ENCODE data around the gene STON2.
"Not testable (repeated sequence)": the region's sequence is repeated elsewhere in the genome, so short reads cannot be mapped to it uniquely, and the experiment has no call there.

Gene STON2, protein sequence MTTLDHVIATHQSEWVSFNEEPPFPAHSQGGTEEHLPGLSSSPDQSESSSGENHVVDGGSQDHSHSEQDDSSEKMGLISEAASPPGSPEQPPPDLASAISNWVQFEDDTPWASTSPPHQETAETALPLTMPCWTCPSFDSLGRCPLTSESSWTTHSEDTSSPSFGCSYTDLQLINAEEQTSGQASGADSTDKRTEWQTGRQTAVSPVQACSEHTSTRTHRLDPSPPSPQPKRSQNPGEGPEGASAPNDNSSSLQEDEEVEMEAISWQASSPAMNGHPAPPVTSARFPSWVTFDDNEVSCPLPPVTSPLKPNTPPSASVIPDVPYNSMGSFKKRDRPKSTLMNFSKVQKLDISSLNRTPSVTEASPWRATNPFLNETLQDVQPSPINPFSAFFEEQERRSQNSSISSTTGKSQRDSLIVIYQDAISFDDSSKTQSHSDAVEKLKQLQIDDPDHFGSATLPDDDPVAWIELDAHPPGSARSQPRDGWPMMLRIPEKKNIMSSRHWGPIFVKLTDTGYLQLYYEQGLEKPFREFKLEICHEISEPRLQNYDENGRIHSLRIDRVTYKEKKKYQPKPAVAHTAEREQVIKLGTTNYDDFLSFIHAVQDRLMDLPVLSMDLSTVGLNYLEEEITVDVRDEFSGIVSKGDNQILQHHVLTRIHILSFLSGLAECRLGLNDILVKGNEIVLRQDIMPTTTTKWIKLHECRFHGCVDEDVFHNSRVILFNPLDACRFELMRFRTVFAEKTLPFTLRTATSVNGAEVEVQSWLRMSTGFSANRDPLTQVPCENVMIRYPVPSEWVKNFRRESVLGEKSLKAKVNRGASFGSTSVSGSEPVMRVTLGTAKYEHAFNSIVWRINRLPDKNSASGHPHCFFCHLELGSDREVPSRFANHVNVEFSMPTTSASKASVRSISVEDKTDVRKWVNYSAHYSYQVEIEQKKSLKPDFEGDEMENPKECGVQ

DNA sequence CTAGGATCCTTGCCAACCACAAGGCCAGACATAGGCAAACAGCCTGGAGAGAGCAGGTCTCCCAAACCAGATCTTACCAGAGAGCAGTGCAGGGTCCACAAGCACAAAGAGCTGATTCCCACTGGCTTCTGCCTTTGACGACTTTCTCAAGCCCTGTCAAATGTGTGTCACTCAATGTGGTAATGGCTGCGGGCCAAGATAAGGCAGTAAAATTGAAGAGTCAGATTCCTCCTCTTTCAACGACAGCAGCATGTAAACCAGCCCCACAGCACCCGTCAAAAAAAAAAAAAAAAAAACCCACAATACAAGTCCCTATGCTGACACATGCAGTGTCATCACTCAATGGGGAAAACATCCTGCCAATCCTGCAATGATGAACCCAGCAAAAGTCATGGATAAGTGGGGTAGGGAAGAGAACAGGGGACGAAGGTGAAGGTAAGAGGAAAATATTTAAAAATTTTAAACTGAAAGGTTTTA is at the start of gene STON2:
Gene STON2 (minus strand): TSS at position 123 of the 477 bp plus-strand sequence. CDS start 1,942 bp downstream, outside the sequence.
- DNase-seq = no peak

DNA sequence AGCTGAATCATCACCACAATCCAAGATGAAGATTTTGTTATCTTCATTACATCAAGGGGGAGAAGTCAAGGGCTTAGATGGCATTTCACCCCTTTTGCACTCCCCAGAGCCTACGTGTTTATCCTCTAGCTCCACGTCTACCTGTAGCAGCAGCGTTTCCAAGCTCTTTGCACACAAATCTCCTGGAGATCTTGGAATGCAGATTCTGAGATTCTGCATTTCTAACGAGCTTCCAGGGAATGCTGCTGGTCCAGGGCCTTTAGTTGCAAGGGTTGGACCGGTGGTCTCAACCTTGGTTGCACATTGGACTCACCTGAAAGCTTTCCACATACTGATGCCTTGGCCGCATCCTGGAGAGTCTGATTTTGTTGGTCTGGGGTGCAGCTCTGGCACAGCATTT is 49.5 kb upstream of the STON2 start:
- no peak for DNase-seq

DNA sequence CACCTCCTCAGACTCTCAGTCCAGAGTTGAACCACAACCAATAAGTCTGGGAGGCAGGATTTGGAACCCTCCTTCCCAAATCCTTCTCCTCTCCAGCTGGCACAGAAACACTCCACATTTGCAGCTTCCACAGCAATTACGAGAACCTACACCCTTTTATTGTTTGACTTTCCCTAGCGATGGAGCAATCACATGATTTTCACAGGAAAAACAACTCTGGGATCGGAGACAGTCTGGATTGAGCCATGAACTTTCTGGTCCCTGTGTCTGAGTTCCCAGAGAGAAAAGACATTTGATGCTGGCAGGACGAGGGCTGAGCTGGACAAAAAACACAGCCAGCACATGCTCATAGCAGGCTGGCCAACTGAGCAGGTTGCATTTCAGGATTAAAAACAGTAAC is 49.0 kb upstream of the STON2 start:
- no peak for DNase-seq

DNA sequence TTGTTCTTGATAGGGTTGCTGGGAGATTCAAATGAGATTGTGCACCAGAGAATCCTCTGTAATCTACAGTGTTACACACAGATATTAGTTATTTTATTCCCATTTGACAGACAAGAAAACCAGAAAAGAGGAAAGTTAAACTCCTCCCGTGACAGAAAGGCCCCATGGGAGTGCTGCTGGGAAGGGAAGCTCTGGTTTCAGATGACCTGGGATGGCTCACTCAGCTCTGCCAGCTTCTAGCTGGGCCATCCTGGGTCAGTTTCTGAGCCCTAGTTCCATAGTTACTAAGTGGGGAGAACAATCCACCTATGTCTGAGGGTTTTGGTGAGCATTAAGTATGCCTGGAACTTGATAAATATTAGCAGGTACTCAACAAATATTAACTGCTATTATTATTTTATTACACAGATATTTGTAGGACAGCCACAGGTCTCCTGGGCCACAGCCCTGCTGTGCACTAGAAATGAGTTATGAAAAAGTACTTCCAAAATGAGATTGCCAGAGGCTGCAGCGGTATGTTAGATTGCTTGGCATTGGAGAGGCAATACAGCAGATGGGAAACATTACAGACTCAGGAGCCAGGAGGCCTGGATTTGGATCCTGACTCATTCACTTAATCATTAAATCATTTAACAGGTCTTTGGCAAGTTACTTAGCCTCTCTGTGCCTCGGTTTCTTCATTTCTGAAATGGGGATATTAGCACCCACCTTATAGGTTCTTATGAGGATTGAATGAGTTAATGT is 47.1 kb upstream of the STON2 start:
- DNase-seq = no peak

DNA sequence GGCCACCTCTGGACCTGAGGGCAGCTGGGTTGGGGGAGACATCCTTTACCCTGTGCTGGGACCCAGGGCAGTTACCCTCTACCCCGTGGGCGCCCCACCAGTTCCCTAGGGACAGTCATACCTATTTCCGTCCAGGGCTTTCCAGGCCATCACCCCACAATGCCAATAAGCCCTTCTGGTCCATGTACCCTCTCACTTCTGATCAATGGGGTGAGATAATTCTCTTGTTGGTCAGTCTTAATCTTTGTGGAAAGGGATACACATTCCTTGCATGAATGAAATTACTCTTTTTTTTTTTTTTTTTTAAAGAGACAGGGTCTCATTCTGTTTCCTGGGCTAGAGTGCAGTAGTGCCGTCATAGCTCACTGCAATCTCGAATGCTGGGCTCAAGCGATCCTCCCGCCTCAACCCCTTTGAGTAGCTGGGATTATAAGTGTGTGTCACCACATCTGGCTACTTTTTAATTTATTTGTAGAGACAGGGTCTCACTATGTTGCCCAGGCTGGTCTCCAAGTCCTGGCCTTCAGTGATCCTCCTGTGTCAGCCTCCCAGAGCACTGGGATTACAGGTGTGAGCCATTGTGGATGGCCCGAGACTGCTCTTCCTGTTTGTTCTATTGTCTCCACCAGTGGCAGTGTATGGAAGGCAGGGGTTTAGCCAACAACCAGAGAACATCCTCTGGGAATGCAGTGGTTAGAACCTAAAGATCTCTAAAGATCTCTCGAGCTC is 46.3 kb upstream of the STON2 start:
- no peak for DNase-seq

DNA sequence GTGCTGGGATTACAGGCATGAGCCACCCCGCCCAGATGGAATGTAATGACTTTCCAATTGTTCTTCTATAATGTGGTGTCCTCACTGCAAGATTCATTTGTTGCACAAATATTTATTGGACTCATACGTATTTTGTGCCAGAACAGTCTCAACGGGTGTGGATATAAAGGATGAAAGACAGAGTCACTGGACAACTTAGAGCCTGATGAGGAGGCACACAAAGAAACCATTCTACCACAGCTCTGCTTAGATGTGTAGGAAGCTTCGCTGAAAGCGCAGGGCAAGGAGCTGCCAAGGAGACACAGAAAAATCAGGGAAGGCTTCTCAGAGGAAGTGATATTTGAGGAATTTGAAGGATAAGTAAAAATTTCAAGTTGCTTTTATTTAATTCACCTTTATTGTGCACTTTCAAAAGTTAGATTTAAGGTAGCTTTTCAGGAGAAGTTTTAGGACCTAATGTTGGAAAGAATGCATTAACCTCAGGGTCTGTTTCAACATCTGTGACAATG is 41.6 kb upstream of the STON2 start:
- no peak for DNase-seq

DNA sequence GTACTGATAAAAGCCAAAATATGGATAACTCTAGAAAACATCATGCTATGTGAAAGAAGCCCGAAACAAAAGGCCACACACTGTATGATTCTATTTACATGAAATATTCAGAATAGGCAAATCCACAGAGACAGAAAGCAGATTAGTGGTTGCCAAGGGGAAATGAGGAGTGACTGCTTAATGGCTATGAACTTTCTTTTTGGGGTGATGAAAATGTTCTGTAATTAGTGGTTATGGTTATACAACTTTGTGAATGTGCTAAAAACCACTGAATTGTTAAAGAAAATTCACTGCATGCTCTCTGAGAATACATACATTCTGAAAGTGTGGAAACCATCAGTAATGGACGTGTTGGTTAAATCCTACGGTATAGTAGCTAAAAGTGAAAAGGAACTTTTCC is 39.9 kb upstream of the STON2 start:
- DNase-seq = no peak

DNA sequence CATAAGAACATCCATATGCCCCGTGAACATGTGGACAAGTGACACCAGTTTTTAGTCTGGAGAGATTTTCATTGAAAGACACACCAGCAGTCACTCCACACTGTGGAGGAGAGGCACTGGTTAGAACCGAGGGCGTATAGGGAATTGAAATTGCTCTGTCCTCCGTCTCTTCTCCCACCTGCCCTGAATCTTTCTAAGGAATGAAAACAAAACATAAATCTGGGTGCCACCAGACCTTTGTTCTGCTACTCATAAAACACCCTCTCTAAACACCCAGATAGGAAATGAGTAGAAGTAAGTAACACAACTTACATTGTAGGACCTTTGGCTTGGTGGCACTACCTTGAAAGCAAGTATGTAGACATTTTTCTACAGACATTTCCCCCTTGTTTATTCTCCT is 37.1 kb upstream of the STON2 start:
- DNase-seq = no peak

DNA sequence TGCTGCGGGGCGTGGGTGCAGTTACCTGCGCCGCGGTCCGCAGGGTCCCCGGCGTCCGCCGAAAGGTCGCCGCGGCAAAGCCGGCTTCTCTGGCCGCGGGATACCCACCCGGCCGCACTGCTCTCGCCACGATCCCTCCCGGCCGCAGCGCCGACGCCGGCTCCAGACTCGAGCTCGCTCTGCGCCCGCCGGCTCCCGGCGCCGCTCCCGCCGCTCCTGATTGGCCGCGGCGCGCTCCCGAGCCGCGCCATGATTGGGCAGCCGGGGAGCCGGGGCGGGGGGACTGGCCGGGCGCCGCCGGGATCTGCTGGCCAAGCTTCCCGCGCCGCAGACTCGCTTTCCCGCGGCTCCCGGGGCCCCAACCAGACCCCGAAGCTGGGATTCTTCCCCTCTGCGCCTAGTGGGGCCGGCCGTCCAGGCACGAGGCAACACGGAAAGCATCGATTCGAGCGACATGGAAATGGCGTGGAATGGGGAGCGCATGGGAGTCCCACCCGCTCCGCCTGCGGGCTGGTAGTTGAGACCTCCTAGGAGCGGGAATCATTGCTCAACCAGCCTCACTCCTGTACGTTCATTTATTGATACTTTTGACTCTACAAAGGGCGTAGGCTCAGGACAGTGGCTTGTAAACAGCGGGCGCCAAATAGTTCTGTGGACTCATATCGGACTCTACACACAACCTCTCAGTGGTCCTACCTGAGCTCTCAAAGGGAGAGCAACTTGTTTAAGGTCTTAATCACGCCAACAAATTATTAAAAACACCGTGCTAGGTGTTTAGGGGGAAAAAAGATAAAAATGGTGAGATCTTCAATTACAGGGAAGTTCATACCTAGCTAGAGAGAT is 36.4 kb upstream of the STON2 start:
- peak; percentile 32 for DNase-seq

DNA sequence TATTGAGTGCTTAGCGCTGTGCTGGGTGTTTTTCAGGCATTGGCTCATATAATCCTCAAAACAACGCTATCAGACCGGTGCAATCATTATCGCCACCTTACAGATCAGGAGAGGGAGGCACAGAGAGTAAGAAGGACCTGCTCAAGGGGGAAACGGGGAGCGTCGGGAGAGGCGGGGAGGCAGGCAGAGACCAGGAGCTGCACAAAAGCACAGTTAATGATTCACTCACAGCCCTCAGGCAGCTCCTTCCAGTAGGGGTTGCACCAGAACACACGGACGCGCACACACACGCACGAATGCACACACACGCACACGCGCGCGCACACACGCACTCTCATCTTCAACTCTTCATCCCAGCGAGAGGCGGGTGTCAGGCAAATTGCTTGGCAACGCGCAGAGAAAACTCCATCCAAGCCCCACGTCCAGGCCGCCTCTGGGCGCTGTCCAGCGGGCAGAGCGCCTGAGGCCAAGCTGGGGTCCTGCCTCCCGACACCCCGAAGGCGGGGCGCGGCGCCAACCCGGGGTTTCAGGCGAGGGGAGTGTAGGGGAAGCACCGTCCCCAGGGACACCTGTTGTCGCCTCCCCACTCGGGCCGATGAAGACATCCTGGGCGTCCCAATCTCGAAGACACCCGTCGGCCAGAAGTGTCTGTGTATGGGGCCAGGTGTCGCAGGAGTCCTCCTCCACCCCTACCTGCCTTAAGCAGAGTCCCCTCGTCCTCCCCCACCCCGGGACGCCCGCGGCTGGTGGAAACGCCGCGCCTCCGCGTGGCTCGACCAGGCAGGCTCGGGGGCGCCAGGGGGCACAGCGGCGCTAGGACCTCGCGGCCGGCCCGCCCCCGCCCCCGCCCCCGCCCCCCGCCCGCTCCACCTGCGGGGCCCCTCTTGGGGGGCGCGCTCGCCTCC is 35.5 kb upstream of the STON2 start:
- peak; percentile 43 for DNase-seq

DNA sequence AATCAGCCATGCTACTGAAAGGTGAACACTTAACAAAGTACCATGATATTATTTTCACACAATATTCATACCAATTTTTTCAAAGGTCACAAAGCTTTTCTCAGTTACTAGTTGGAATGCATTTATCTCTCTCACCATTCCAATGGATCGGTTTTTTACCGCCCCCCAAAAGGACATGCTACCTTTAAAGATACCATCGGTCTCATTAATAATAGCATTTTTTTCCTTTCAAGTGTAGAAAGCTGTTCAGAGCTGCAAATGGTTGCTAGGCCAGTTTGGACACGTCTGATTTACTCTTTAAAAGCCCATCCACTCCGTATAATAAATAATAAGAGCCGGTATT is 34.9 kb upstream of the STON2 start:
- DNase-seq = no peak

DNA sequence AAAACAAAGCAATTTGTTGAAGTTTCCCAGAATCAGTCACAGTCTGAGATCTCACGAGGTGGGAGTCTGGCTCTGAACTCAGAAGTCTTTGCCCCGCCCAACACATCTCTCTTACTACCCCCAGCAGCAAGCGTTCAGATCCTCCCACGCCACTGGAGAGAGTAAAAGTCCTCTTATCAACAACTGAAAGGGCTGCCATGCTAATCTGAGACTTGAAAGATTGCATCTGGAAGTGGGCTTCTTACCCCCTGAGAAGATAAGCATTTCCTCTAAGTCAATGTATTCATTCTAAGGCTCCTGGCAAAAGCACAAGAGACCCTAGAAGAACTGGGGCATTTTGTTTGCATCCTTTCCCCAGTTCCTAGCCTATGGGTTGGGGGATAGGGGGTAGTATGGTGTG is 34.1 kb upstream of the STON2 start:
- DNase-seq = no peak

DNA sequence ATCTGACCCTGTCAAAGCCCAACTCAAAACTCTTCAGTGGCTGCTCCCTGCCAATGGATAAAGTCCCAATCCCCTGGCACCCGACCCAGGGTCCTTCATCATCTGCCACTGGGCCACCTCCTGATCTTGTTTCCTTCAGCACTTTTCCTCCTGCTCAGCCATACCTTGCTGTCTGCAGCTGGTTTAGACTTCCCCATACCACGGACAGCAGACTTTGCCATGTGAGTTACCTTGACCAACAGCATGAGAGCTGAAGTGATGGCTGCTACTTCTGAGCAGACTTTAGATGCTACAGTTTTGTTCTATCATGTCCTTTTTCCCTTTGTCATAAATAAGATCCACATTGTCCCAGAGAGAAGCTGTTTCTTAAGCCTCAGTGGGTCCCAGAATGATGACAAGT is 33.3 kb upstream of the STON2 start:
- no peak for DNase-seq

DNA sequence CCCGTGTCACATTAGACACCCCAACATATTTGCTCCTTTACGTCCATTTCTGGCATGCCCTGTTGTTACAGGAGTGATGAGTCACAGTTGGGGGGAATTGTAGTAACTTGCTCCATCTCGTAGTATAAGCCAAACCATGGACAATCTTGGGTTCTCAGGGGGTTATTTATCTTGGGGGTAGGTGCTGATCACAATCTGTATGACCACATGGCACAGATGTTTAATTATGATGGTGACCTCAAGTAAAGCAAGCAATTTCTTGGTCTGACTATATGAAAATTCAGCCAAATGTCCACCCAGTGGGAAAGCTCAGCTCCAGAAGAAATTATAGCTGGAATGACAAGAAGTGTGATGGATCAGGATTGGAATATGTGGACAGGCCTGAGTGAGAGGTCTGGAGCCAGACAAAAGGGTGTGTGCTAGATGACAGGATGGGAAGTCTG is 32.1 kb upstream of the STON2 start:
- no peak for DNase-seq

DNA sequence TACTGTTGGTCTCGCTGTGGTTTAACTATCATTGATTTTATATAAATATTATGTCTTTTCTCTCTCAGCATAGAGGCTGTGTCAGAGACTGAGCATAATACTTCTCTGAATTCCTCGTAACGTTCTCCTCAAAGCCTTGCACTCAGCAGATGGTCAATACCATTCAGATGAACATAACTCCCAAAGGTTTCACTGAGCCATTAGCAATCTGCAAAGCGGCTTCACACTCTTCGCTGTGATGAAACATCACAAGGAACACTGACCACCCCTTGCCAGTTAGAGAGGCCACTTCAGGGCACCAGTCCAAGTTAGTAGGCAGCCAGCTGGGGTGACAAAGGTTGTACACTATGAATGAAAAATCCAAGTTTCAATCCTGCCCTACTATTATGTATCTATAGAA is 30.1 kb upstream of the STON2 start:
- DNase-seq = no peak

DNA sequence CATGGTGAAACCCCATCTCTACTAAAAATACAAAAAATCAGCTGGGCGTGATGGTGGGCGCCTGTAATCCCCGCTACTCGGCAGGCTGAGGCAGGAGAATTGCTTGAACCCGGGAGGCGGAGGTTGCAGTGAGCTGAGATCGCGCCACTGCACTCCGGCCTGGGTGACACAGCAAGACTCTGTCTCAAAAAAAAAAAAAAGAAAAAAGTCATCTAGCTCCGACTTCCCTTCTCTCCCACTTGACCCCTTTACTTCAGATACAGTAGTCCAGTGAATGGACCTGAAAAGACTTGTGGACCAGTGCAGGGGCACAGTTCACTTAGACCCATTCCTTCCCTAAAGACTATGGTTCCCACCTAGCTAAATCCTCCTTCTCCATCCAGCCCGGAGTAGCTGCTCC is 29.6 kb upstream of the STON2 start:
- DNase-seq = not testable (repeated sequence)

DNA sequence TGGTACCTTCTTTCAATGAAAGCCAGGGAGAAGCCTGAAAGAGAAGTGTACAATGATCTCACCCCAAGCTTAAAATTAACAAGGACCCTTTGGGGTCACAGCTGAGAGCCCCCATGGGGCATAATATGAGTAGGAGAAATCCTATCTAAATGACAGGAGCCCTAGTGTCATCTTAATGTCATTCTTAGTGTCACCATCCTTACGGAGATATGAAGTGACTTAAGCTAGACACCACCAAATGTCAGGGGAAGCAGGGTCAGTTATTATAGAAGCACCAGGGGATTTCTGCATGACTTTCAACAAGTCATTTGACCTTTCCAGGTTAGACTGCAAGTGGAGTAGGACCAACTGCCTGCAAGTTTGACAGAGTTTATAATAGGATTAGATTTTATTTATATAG is 28.9 kb upstream of the STON2 start:
- DNase-seq = no peak

DNA sequence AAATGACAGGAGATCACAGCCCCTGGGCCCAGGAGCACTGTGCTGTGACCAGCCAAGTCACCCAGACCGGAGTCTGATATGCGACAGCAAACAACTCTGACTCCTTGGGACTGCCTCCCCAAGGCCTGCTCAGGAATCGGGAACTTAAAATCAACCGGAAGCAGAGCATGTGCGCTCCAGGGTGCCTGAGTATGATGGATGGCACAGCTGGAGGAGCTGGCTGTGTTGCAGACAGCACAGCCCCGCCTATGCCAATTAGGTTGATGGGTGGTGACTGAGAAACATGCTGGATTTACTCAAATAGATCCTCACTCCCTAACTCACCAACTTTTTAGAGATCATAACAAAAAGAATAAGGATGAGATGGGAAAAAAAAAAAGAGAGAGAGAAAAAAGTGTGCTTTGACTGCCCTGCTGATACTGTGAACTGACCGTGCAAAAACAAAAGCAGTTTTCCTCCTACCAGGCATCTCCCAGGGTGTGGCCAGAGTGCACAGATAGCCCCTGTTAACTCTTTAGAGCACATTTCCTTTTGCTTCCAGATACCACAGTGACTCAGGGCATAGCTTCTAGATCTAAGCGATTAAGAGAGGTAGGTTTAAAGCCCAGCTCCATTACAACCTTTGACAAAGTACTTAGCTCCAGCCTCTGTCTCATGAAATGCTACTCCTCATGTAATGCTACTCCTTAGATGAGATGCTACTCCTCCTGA is 27.4 kb upstream of the STON2 start:
- DNase-seq = peak; percentile 13

DNA sequence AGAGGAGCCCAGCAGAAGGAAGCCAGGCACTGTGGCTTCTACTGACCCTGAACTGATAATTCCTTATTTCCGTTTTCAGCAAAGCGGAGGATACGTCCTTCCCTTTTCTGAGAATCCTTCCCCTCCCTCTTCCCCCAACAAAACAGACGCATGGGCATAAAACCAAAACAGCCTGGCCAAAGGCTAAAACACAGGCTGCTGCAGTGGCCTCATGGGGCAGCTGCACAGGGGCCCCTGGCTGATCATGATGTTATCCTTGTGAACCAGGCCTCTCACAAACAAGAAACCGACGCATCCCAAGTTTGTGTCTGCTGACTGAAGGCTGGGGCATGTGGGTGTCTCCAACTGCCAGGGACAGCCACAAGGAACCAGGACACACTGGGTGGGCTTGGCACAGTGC is 23.4 kb upstream of the STON2 start:
- no peak for DNase-seq

Measured in NCI-H1417 treated with DMSO at 0.1 percent for 48 hours (cell line).